Spinal cord (tissue), 10 donors: ENCODE measurements around the gene ETNPPL. TPM values are rescaled to one million over a fixed set of nuclear protein-coding genes. Genes with fewer than 3 reads are reported as not detected.
A peak's percentile ranks its signal among the peaks of the same experiment; 100 is the strongest.

Experiments used
- DNase-seq, 6 donors: peaks; one replicate each; pipeline versions ENCODE4 v3.0.0 to v3.0.0-alpha.2; 2013 to 2015; ENCODE audit warnings: low spot score in 6 of 6, low read depth in 4 of 6
- H3K27ac ChIP-seq: one replicate; pipeline ENCODE4 v1.5.1; 2013; ENCODE audit warnings: low read depth, low read length, control low read depth
- H3K27me3 ChIP-seq: one replicate; pipeline ENCODE4 v1.6.1; 2013; ENCODE audit warnings: low read length; ENCODE audit not compliant: control insufficient read depth, insufficient read depth
- H3K36me3 ChIP-seq: one replicate; pipeline ENCODE4 v1.6.1; 2013; ENCODE audit warnings: low read length; ENCODE audit not compliant: control insufficient read depth, insufficient read depth
- H3K4me1 ChIP-seq: one replicate; pipeline ENCODE4 v1.6.1; 2013; ENCODE audit warnings: low read length; ENCODE audit not compliant: control insufficient read depth, insufficient read depth
- H3K4me3 ChIP-seq: one replicate; pipeline ENCODE4 v1.5.1; 2013; ENCODE audit warnings: low read depth, low read length, control low read depth
- H3K9me3 ChIP-seq: one replicate; pipeline ENCODE4 v1.6.1; 2013; ENCODE audit warnings: low read length; ENCODE audit not compliant: control insufficient read depth, insufficient read depth
- WGBS: methylation state at CpG from one replicate; pipeline ENCODE4 v1.1.5; 2013; ENCODE audit warnings: missing lambda C conversion rate; ENCODE audit not compliant: insufficient coverage; 5-methylcytosine and 5-hydroxymethylcytosine counted together
- polyA plus RNA-seq, 2 donors: library from polyadenylated mRNA; unstranded; fragments of 120-200 nt; gene quantifications; one replicate each; pipeline ENCODE4 v1.2.1, GENCODE V29; 2013; ENCODE audit not compliant: insufficient read length in 2 of 2
- total RNA-seq, 2 donors: library from RNA; depleted of rRNA in 1 of 2; stranded (reverse); fragments of 120-200 nt in 1 of 2; fragments of >200 nt in 1 of 2; gene quantifications; one replicate each; pipeline versions ENCODE4 v1.2.3 to v1.2.4, GENCODE V29; 2013 to 2014
- donor health status: healthy.

The ETNPPL gene
- total and polyA plus RNA-seq, 4 donors: 1.7 to 5.2 (median 2.4) TPM

- Histone ChIP-seq H3K4me3 (no peak overlapping the region), H3K27ac (no peak overlapping the region), H3K36me3 (no peaks in the 10 kb centered on the region), H3K9me3 (no peaks in the 10 kb centered on the region), H3K4me1 (peaks cover 7% of the 10 kb centered on the region), H3K27me3 (peaks cover 6% of the 10 kb centered on the region)
- no peak for DNase-seq
- no CpG with 5 or more reads among the region's 4 CpGs for WGBS
These were observed 1.1 kb upstream of the ETNPPL start for GRCh38 chr4:108763986-108764385.

DNA sequence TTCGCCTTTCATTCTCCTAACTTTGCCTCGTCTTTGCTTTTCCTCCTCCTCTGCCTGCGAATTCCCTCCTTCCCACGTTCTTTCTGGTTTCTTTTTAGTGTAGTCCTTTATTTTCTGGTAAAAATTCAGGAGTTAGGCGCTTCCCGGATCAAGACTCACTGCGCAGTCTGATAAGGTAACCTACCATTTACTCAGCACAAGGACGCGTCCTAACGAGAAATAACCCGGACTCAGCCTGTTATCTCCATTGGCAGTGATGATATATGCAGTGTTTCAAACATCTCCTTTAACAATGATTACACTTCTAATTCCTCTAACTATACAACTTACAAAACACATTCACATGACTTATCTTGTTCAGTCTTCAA is 357 bp upstream of the ETNPPL start:
- H3K27me3 ChIP-seq: peaks cover 6% of the 10 kb centered on the region
- 58% methylated on average over 2 of the region's 11 CpGs for WGBS
- H3K9me3 ChIP-seq: no peaks in the 10 kb centered on the region
- H3K27ac ChIP-seq: no peak overlapping the region
- H3K4me3 ChIP-seq: peak overlapping the region; percentile 59
- H3K36me3 ChIP-seq: no peaks in the 10 kb centered on the region
- DNase-seq: no peak
- H3K4me1 ChIP-seq: peaks cover 7% of the 10 kb centered on the region

- no peak for DNase-seq
- H3K4me3 ChIP-seq: no peak overlapping the region
- H3K4me1 ChIP-seq: peaks cover 7% of the 10 kb centered on the region
- H3K36me3 ChIP-seq: no peaks in the 10 kb centered on the region
- 92% methylated on average over 5 of the region's 9 CpGs for WGBS
- no peak overlapping the region for H3K27ac ChIP-seq
- H3K9me3 ChIP-seq: no peaks in the 10 kb centered on the region
- peaks cover 6% of the 10 kb centered on the region for H3K27me3 ChIP-seq
These were observed 4.4 kb downstream of the ETNPPL start for GRCh38 chr4:108758498-108758897.

DNA sequence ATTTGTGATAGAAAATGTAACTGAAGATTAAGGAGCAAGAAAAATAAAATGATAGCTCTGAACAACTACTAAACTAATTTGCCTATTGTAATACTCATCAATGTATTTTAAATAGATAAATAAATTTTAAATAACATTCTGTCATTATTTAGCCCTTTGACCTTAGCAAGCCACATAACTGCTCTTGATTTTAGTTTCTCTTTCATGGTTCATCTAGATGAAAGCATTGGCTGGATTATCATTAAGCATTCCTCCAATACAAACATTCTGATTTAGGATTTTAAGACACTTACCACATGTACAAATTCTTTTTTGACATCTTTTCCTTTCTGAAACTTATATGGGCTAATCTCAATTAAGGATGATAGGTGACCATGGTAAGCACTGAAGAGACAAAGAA is 8.5 kb downstream of the ETNPPL start:
- Histone ChIP-seq H3K9me3 (no peaks in the 10 kb centered on the region), H3K27me3 (no peaks in the 10 kb centered on the region), H3K27ac (no peak overlapping the region), H3K4me1 (no peaks in the 10 kb centered on the region), H3K36me3 (no peaks in the 10 kb centered on the region), H3K4me3 (no peak overlapping the region)
- DNase-seq: no peak

- Histone ChIP-seq H3K36me3 (no peaks in the 10 kb centered on the region), H3K27me3 (no peaks in the 10 kb centered on the region), H3K27ac (no peak overlapping the region), H3K9me3 (no peaks in the 10 kb centered on the region), H3K4me3 (no peak overlapping the region), H3K4me1 (no peaks in the 10 kb centered on the region)
- no peak for DNase-seq
- WGBS: 100% methylated on average over 1 of the region's 3 CpGs
These were observed 11.5 kb downstream of the ETNPPL start for GRCh38 chr4:108751321-108751720.

- no peaks in the 10 kb centered on the region for H3K4me1 ChIP-seq
- no peaks in the 10 kb centered on the region for H3K36me3 ChIP-seq
- 94% methylated on average over 8 of the region's 8 CpGs for WGBS
- H3K4me3 ChIP-seq: no peak overlapping the region
- H3K9me3 ChIP-seq: no peaks in the 10 kb centered on the region
- H3K27me3 ChIP-seq: no peaks in the 10 kb centered on the region
- H3K27ac ChIP-seq: no peak overlapping the region
- DNase-seq: no peak
These were observed 13.7 kb downstream of the ETNPPL start for GRCh38 chr4:108749119-108749518.

GRCh38 chr4:108746511-108746910 is 16.3 kb downstream of the ETNPPL start:
- no peak overlapping the region for H3K27ac ChIP-seq
- H3K27me3 ChIP-seq: no peaks in the 10 kb centered on the region
- H3K9me3 ChIP-seq: no peaks in the 10 kb centered on the region
- WGBS: 100% methylated on average over 1 of the region's 3 CpGs
- H3K4me1 ChIP-seq: peaks cover 5% of the 10 kb centered on the region
- no peaks in the 10 kb centered on the region for H3K36me3 ChIP-seq
- no peak for DNase-seq
- no peak overlapping the region for H3K4me3 ChIP-seq

GRCh38 chr4:108744307-108744706 is 18.5 kb downstream of the ETNPPL start:
- no peak for DNase-seq
- H3K36me3 ChIP-seq: peaks cover 2% of the 10 kb centered on the region
- H3K9me3 ChIP-seq: no peaks in the 10 kb centered on the region
- no peak overlapping the region for H3K4me3 ChIP-seq
- peaks cover 5% of the 10 kb centered on the region for H3K4me1 ChIP-seq
- H3K27ac ChIP-seq: no peak overlapping the region
- no peaks in the 10 kb centered on the region for H3K27me3 ChIP-seq

DNA sequence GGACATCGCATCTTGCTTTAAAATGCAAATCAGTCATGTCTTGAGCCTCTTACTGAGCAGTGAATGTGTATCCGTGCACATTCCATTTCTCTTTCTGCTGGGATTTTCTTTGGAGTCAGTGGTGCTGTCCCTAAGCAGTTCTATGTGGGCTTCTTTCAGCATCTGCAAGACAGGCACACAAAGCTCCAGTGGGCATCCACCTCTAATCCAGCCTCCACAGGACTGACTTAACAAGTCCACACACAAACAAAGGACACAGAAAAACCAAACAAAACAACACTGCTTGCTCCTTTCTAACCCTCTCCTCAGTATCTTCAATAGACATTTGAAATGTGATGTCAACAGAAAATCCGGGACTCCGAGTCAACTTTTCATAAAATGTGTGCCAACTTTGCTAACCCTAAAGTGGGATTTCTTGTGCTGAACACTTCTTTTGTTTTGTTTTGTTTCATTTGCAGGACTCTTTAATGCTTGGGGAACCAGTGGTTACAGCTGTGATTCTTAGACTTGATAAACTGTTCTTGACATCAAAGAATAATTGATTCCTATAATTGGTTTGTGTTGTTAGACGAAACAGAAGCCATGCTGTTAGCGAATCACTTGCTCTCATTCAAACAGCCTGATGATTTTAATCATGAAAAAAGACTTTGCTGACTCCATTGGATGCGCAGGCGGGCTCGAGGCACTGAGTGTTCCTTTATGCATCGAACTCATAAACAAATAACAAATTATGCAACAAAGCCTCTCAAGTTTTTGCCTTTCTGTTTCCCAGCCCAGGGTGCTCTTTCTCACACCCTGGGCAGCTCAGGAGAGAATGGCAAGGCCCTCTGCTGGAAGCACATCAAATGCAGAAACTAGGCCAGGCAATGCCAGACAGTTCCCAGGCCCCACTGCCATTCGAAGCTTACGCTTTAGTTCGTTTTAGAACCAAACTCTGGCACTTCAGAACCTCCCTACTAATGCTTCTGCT is 20.1 kb downstream of the ETNPPL start:
- Histone ChIP-seq H3K9me3 (no peaks in the 10 kb centered on the region), H3K27me3 (no peaks in the 10 kb centered on the region), H3K27ac (no peak overlapping the region), H3K4me3 (no peak overlapping the region), H3K36me3 (peaks cover 2% of the 10 kb centered on the region), H3K4me1 (peaks cover 5% of the 10 kb centered on the region)
- DNase-seq: peak in 3 of 6 donors; percentile 3 to 63 (median 55)
- WGBS: 16% methylated on average over 10 of the region's 13 CpGs

- Histone ChIP-seq H3K27ac (no peak overlapping the region), H3K36me3 (peaks cover 2% of the 10 kb centered on the region), H3K27me3 (no peaks in the 10 kb centered on the region), H3K4me1 (peaks cover 4% of the 10 kb centered on the region), H3K9me3 (no peaks in the 10 kb centered on the region), H3K4me3 (no peak overlapping the region)
- DNase-seq: no peak
- WGBS: no CpG with 5 or more reads among the region's 2 CpGs
These were observed 24.7 kb downstream of the ETNPPL start for GRCh38 chr4:108738003-108738706.
